OCI-LY1 (cell line): Measurements from ENCODE around the gene EBI3.

Experiments used
- H2AFZ ChIP-seq: fragments of 200-600 bp; sonication (generic), shearing (Covaris generic); 2 replicates; pipeline ENCODE4 v1.6.0; 2014; ENCODE audit warnings: antibody characterized with exemption, mild to moderate bottlenecking, low read length
- H3F3A ChIP-seq: fragments of 200-600 bp; sonication (generic), shearing (Covaris generic); 2 replicates; pipeline ENCODE4 v1.6.0; 2014; ENCODE audit warnings: mild to moderate bottlenecking, antibody characterized with exemption, low read length, moderate library complexity; ENCODE audit not compliant: insufficient read depth
- H3K27ac ChIP-seq: fragments of 200-600 bp; sonication (generic); 2 replicates; pipeline ENCODE4 v1.5.1; 2014; ENCODE audit warnings: low read length, mixed run types, mild to moderate bottlenecking, low read depth; ENCODE audit not compliant: poor library complexity, severe bottlenecking
- H3K27me3 ChIP-seq: fragments of 200-600 bp; sonication (generic); 2 replicates; pipeline ENCODE4 v1.6.0; 2014; ENCODE audit warnings: antibody characterized with exemption, mild to moderate bottlenecking, low read length, moderate library complexity; ENCODE audit not compliant: insufficient read depth
- H3K36me3 ChIP-seq: fragments of 200-600 bp; sonication (generic); 2 replicates; pipeline ENCODE4 v1.6.1; 2014; ENCODE audit warnings: mild to moderate bottlenecking, antibody characterized with exemption, low read length, moderate library complexity, mixed read lengths; ENCODE audit not compliant: insufficient read depth
- H3K4me1 ChIP-seq: fragments of 200-600 bp; sonication (generic); 2 replicates; pipeline ENCODE4 v1.5.1; 2014; ENCODE audit warnings: mild to moderate bottlenecking, low read length, moderate library complexity; ENCODE audit not compliant: insufficient read depth, severe bottlenecking
- H3K4me2 ChIP-seq: fragments of 200-600 bp; sonication (generic), shearing (Covaris generic); 2 replicates; pipeline ENCODE4 v1.6.1; 2014; ENCODE audit warnings: low read length
- H3K4me3 ChIP-seq: fragments of 200-600 bp; sonication (generic); 2 replicates; pipeline ENCODE4 v1.5.1; 2014; ENCODE audit warnings: low read length, low read depth, mild to moderate bottlenecking, mixed read lengths; ENCODE audit not compliant: poor library complexity, severe bottlenecking
- H3K79me2 ChIP-seq: fragments of 200-600 bp; shearing (Covaris generic); 2 replicates; pipeline ENCODE4 v1.6.1; 2016; ENCODE audit warnings: mixed run types, low read length, mixed read lengths; ENCODE audit not compliant: insufficient read depth
- H3K9ac ChIP-seq: fragments of 200-600 bp; sonication (generic), shearing (Covaris generic); 2 replicates; pipeline ENCODE4 v1.6.1; 2014; ENCODE audit warnings: mild to moderate bottlenecking, low read length, mixed read lengths
- H3K9me2 ChIP-seq: fragments of 200-600 bp; sonication (generic), shearing (Covaris generic); 2 replicates; pipeline ENCODE4 v1.6.1; 2014; ENCODE audit warnings: low read depth, mild to moderate bottlenecking, low read length, mixed read lengths
- H3K9me3 ChIP-seq: fragments of 200-600 bp; shearing (Covaris generic); 2 replicates; pipeline ENCODE4 v1.6.1; 2014; ENCODE audit warnings: low read length, mixed read lengths
- H4K20me1 ChIP-seq: fragments of 200-600 bp; sonication (generic), shearing (Covaris generic); 2 replicates; pipeline ENCODE4 v1.6.0; 2016; ENCODE audit warnings: mild to moderate bottlenecking, low read length; ENCODE audit not compliant: insufficient read depth
- EZH2 ChIP-seq: fragments of 200-600 bp; sonication (generic), shearing (Covaris generic); IDR thresholded peaks from 2 replicates; pipeline ENCODE4 v1.8.0; 2017; ENCODE audit warnings: borderline replicate concordance, mixed run types, mild to moderate bottlenecking, antibody characterized with exemption, low read length, moderate library complexity, mixed read lengths
- TF ChIP-seq, protein P1 (sequence below): fragments of 200-600 bp; sonication (generic), shearing (Covaris generic); IDR thresholded peaks from 2 replicates; pipeline ENCODE4 v1.5.1; 2017; ENCODE audit warnings: mild to moderate bottlenecking, antibody characterized with exemption, low read length, moderate library complexity, mixed read lengths

The EBI3 gene

DNA sequence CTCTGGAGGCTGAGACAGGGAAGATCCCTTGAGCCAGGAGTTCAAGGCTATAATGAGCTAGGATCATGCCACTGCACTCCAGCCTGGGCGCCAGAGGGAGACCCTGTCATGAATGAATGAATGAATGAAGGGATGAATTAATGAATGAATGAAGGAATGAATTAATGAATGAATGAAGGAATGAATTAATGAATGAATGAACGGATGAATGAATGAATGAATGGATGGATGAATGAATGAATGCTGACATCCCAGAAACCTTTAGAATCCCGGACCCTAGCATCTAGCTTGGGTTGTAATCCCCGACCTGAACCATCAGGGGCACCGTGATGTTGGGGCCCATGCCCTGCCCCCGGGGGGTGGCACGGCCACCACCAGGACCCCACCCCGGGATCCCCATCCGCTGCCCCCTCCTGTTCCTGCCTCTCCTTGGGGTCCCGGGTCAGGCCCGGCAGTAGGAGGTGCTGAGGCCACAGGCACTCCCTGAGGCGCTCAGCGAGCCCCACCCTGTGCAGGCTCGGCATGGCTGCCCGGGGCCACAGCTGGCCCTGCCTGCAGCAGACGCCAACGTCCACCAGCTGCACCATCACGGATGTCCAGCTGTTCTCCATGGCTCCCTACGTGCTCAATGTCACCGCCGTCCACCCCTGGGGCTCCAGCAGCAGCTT is 3.4 kb downstream of the EBI3 start:
- Histone ChIP-seq H3K9ac (no peak overlapping the region), H2AFZ (no peak overlapping the region), H3K27me3 (no peaks in the 10 kb centered on the region), H3K36me3 (no peaks in the 10 kb centered on the region), H3F3A (no peaks in the 10 kb centered on the region), H3K79me2 (no peaks in the 10 kb centered on the region), H3K4me2 (no peak overlapping the region), H3K9me3 (no peaks in the 10 kb centered on the region), H3K27ac (no peak overlapping the region), H4K20me1 (no peaks in the 10 kb centered on the region), H3K9me2 (no peaks in the 10 kb centered on the region), H3K4me3 (no peak overlapping the region), H3K4me1 (no peaks in the 10 kb centered on the region)
- TF ChIP-seq, protein P1, sequence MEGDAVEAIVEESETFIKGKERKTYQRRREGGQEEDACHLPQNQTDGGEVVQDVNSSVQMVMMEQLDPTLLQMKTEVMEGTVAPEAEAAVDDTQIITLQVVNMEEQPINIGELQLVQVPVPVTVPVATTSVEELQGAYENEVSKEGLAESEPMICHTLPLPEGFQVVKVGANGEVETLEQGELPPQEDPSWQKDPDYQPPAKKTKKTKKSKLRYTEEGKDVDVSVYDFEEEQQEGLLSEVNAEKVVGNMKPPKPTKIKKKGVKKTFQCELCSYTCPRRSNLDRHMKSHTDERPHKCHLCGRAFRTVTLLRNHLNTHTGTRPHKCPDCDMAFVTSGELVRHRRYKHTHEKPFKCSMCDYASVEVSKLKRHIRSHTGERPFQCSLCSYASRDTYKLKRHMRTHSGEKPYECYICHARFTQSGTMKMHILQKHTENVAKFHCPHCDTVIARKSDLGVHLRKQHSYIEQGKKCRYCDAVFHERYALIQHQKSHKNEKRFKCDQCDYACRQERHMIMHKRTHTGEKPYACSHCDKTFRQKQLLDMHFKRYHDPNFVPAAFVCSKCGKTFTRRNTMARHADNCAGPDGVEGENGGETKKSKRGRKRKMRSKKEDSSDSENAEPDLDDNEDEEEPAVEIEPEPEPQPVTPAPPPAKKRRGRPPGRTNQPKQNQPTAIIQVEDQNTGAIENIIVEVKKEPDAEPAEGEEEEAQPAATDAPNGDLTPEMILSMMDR, result no peak
- TF ChIP-seq EZH2, result no peak

DNA sequence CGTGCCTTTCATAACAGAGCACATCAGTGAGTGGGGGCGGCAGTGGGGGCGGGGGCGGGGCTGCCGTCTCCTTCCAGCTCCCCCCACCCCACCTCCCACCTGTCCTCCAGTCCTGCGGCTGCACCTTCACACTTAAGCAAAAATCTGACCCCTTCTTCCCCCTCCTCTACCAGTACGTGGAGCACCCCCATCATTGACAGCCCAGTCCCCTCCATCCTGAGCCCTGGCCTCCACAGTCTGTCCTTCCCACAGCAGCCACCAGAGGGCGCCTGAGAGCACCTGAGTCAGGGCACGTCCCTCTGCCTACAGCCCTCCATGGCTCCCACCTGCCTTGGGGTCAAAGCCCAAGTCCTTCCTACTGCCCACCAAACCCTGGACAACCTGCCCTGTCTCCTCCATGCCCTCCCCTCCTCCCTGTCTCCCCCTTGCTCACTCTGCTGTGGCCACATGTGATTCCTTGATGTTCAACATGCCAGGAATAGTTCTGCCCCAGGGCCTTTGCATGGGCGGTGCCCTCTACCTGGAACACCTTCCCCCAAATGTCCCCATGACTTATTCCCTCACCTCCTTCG is 4.0 kb downstream of the EBI3 start:
- Histone ChIP-seq H3K4me3 (no peak overlapping the region), H3K9me2 (no peaks in the 10 kb centered on the region), H3K27ac (no peak overlapping the region), H3K79me2 (no peaks in the 10 kb centered on the region), H3K9me3 (no peaks in the 10 kb centered on the region), H3F3A (no peaks in the 10 kb centered on the region), H2AFZ (no peak overlapping the region), H3K4me2 (no peak overlapping the region), H3K27me3 (no peaks in the 10 kb centered on the region), H3K36me3 (no peaks in the 10 kb centered on the region), H4K20me1 (no peaks in the 10 kb centered on the region), H3K4me1 (no peaks in the 10 kb centered on the region), H3K9ac (no peak overlapping the region)
- TF ChIP-seq EZH2, result no peak
- TF ChIP-seq, protein P1, result peak; percentile 78

DNA sequence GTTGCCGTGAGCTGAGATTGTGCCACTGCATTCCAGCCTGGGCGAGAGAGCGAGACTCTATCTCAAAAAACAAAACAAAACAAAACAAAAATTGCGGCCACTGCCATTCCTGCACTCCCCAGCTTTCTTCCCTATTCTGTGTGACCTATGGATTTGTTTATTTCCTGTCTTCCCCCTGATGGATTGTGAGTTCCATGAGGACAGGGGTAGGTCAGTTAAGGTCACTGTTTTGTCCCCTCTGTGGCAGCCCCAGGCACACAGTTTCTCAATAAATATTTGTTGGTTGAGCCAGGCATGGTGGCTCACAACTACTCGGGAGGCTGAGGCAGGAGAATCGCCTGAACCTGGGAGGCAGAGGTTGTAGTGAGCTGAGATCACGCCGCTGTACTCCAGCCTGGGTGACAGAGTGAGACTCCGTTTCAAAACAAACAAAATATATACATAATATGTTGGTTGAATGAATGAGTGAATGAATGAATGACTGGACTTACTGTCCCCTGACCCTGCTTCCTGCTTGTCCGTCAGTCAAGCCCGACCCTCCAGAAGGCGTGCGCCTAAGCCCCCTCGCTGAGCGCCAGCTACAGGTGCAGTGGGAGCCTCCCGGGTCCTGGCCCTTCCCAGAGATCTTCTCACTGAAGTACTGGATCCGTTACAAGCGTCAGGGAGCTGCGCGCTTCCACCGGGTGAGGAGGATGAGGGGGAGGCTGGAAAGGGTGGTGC is 5.0 kb downstream of the EBI3 start:
- TF ChIP-seq, protein P1, result no peak
- no peak for TF ChIP-seq EZH2
- no peaks in the 10 kb centered on the region for H3K9me3 ChIP-seq
- no peaks in the 10 kb centered on the region for H3K79me2 ChIP-seq
- no peak overlapping the region for H2AFZ ChIP-seq
- no peaks in the 10 kb centered on the region for H4K20me1 ChIP-seq
- H3K4me3 ChIP-seq, result no peak overlapping the region
- no peaks in the 10 kb centered on the region for H3F3A ChIP-seq
- no peaks in the 10 kb centered on the region for H3K27me3 ChIP-seq
- no peak overlapping the region for H3K4me2 ChIP-seq
- no peak overlapping the region for H3K9ac ChIP-seq
- H3K4me1 ChIP-seq, result no peaks in the 10 kb centered on the region
- H3K27ac ChIP-seq, result no peak overlapping the region
- no peaks in the 10 kb centered on the region for H3K36me3 ChIP-seq
- H3K9me2 ChIP-seq, result no peaks in the 10 kb centered on the region
